ENCODE measurements around the gene TRIM14. TPM values are rescaled to one million over a fixed set of nuclear protein-coding genes. Genes with fewer than 3 reads are reported as not detected.

TRIM14 gene, protein sequence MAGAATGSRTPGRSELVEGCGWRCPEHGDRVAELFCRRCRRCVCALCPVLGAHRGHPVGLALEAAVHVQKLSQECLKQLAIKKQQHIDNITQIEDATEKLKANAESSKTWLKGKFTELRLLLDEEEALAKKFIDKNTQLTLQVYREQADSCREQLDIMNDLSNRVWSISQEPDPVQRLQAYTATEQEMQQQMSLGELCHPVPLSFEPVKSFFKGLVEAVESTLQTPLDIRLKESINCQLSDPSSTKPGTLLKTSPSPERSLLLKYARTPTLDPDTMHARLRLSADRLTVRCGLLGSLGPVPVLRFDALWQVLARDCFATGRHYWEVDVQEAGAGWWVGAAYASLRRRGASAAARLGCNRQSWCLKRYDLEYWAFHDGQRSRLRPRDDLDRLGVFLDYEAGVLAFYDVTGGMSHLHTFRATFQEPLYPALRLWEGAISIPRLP
- 6.0 and 8.6 TPM in 2 replicates for total RNA-seq (2014; rRNA removed)
- polyA plus RNA-seq (2012) = 6.1 TPM

DNA sequence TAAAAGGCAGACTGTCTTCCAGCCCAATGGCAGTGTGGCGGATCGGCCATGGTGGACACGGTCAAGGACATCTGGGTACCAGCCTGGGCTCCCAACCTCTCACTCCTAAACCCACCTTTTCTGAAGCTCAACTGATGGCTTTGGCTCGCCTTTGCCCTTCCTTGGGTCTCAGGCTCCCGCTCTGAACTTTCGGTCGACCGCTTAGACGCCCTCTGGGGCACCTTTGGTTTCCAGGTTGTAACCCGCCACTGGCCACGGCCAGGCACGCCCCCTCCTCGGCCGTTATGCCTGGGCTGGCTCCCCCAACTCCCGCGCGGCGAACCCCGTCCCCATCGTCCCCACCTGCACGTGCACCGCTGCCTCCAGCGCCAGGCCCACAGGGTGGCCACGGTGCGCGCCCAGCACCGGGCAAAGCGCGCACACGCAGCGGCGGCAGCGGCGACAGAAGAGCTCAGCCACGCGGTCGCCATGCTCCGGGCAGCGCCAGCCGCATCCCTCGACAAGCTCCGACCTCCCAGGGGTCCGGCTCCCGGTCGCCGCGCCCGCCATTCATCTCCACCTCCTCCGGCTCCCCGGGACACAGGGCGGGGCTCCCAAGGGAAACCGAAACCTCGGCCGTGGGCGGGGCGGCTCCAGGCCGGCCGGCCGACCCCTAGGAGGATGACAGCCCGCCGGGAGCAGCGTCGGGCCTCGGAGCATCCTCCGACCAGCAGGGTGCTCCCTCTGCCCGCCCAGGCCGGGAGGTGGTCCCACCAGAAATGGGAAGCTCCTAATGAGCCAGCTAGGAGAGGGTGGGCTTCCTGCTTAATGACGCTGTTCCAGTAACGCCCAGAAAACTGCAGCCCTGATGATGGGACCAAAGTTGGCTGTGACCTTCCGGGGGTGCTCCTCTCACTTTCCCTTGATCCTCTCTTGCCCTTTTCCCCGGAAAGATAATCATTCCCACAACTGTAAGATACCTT lies at the start of gene TRIM14:
TSS of gene TRIM14 (minus strand) at position 583 of the 962 bp plus-strand sequence. CDS start at position 549, 34 bp downstream.
- DNase-seq (ENCODE audit: low read depth) = peak; percentile 56

DNA sequence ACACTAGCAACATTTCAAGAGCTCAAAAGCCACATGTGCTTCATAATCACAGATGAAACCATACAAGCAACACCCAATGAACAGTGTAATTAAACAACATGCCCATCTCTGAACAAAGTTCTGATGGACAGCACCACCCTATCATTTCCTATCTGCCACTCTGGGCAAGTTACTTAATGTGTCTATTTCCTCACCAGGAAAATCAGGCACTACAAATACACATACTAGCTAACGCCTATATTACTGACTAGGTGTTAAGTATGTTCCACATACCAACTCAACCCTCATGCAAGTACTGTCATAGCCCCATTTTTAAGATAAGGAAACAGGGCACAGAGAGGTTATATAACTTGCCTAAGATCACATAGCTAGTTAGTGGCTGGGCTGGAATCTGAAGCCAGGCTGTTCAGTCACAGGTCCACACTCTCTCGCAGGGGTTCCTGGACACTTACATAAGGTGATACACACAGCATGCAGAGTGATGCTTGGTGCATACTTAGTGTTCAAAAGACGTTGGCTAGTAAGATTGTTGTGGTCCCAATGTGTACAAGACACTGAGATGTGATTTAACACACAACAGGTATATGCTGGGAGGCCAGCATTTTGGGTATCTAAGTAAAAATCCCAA lies 49.2 kb upstream of the TRIM14 start:
- no peak for DNase-seq (ENCODE audit: low read depth)

DNA sequence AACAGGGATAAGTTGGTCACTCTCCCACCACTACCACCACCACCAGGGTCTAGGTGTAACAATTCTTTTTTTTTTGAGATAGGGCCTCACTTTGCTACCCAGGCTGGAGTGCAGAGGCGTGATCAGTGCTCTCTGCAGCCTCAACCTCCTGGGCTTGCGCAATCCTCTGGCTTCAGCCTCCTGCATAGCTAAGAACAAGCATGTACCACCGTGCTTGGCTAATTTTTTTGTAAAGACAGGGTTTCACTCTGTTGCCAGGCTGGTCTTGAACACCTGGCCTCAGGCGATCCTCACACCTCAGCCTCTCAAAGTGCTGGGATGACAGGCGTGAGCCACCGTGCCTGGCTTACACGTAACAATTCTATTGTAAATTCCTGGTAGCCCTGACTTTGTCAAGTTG lies 45.9 kb upstream of the TRIM14 start:
- no peak for DNase-seq (ENCODE audit: low read depth)

DNA sequence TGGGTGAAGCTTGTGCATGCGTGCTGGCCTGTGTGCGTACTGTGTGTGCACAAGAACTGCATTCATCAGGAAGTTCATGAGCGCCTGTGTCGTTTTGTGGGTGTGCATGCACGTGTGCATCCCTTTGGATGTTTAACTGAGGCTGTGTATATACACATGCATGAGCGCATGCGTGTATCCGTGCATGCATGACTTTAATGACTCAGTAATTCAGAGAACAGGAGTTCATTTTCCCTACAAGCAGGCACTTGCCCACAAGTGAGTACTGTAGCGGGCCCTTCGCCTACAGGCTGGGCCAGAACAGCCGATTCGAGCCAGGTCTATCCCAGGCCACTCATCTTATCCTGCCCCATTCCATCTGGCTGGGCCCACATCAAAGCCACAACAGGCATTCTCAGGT lies 43.6 kb upstream of the TRIM14 start:
- no peak for DNase-seq (ENCODE audit: low read depth)

DNA sequence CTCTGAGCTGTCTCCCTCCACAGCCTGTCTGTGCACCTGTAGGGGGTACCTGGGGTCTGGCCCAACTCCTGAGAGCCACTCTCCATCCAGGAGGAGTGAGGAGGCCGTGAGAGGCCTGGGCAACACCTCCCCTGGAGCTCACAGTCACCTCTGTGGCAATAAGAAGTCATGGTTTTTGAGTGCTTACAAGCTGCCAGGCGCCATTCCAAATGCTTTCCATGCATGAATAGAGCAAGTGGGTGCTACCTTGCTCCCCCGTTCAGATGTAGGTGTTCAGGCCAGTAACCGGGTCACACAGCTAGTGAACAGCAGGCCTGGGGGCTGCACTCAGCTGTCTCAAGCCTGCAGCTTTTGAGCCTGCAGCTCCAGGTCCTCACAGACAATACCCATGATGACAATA lies 42.8 kb upstream of the TRIM14 start:
- no peak for DNase-seq (ENCODE audit: low read depth)

DNA sequence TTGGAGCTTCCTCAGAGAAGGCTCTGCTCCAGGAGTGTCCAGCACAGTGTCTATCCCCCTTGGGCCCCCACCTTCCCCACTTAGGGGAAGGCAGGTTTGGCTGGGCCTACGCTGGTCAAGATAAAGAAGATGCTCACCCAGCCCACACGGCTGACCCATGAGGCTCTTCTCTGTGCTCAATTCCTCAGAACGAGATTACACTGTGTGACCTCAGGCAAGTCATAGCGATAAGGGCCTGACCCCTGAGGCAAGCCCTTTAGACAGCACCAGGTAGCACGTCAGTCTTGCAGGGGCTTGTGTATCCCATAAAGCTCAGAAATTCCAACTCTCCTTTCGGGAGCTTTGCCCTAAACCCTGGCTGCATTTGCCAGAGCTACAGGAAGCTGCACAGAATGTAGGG lies 40.8 kb upstream of the TRIM14 start:
- DNase-seq (ENCODE audit: low read depth) = no peak

GRCh38 chr9:98159301-98159700 lies 40.3 kb upstream of the TRIM14 start:
- no peak for DNase-seq (ENCODE audit: low read depth)

DNA sequence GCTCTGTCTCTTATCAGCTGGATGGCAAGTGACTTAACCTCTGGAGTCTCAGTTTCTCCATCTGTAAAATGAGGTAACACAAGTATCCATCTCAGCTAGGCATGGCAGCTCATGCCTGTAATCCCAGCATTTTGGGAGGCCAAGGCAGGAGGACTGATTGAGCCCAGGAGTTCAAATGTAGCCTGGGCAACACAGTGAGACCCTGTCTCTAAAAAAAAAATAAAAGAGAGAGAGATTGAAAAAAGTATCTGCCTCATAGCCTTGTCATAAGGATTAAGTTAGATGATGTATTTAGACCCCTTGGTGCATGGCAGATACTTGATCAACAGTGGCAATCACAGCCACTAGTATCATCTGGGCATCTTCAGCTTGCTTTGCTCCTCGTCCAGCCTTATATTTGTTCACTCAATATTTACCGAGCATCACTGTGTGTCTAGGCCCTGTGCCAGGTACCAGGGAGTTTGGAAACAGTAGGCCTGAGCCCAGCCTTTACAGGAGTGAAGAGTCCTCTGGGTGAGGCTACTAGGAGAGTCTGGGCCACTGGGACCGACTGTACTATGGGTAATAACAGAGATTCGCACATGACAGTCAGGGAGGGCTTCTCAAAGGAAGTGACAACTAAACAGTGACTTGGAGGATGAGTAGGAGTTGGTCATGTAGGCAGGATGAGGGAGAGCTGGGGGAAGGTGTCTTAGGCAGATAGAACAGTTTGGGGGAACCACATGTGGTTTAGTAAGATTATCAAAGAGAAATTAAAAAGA lies 39.2 kb upstream of the TRIM14 start:
- DNase-seq (ENCODE audit: low read depth) = no peak

DNA sequence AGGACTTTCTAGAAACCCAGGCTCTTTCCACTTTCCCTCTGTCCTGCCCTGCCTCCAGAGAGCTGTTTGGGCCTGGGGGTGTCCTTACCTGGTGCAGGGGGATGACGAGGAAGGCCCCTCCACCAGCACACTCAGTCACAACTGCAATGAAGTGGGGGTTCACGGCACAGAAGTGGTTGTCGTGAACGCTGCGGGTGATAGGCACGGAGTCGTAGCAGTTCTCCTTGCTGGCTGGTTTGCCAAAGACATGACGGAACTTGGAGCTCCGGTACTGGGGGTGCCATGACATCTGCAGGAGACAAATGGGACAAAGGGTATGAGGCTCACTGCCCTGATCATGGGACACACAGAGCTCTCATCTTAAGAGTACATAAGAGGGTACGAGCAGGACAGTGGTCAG lies 38.4 kb upstream of the TRIM14 start:
- DNase-seq (ENCODE audit: low read depth) = no peak

DNA sequence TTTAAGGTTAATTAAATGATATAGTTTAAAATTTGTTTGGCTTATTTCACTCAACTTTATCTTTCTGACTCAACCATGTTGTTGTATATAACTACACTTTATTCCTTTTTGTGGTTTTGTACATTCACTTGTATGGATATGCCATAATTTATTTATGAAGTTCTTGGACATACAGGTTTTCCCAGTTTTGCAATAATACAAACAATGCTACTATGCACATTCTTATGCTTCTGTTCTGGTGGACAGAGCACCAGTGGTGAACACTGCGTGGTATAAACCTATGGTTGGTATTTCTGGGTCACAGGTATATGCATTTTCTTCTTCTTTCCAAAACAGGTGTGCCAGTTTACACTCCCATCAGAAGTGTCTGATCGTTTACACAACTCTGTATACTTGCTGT lies 35.7 kb upstream of the TRIM14 start:
- DNase-seq (ENCODE audit: low read depth) = no peak

DNA sequence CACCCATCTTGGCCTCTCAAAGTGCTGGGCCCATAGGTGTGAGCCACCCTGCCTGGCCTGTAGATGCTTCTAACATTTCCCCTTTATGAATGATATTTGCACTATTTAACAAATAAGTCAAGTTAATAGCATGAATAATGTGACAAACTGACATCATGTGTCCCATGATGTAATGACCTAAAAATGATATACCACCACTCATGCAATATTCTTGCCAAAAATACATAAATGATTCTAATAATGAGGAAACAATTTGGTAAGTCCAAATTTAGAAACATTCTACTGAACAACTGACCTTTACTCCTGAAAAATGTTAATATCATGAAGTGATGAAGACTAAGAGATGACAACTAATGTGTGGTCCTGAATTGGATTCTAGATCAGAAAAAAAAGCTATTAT lies 33.5 kb upstream of the TRIM14 start:
- no peak for DNase-seq (ENCODE audit: low read depth)

GRCh38 chr9:98150721-98151120 lies 31.7 kb upstream of the TRIM14 start:
- DNase-seq (ENCODE audit: low read depth) = no peak

DNA sequence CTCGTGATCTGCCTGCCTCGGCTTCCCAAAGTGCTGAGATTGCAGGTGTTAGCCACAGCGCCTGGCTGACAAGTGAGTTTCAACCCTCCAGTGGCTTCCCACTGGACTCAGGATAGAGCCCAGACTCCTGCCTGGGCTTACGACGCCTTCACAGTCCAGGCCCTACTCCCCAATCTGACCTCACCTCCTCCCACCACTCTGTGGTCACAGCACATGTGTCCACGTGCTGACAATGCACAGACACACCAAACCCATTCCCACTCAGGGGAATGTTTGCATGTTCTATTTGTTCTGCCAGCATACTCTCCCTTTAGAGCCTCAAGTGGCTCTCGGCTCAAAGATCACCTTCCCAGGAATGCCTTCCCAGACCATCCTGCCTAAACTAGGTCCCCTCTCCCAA lies 31.1 kb upstream of the TRIM14 start:
- no peak for DNase-seq (ENCODE audit: low read depth)

DNA sequence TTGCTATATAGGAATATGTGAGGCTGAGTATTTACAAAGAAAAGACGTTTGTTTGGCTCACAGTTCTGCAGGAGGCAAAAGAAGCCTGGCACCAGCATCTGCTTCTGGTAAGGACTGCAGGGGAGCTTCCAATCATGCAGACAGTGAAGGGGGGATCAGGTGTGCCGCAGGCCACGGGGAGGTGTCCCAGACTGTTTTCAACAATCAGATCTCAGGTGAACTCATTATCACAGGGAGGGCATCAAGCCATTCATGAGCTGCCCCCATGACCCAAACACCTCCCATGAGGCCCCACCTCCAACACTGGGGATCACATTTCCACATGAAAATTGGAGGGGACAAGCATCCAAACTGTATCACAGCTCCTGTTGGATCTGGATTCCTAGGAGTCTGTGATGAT lies 30.4 kb upstream of the TRIM14 start:
- DNase-seq (ENCODE audit: low read depth) = no peak

- no peak for DNase-seq (ENCODE audit: low read depth)
Observed at GRCh38 chr9:98148486-98148885, 29.5 kb upstream of the TRIM14 start.

DNA sequence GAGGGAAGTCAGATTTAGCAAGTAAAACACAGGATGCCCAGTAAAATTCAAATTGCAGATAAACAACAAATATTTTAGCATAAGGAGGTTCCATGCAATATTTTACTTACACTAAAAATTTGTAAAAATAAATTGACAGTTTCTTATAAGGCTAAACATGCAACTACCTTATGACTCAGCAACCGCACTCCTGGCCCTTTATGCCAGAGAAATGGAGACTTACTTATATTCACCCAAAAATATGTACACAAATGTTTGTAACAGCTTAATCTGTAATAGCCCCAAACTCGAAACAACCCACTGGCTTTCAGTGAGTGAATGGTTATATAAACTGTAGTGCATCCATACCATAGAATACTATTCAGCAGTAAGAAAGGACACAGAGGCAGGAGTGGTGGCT lies 28.6 kb upstream of the TRIM14 start:
- DNase-seq (ENCODE audit: low read depth) = no peak

DNA sequence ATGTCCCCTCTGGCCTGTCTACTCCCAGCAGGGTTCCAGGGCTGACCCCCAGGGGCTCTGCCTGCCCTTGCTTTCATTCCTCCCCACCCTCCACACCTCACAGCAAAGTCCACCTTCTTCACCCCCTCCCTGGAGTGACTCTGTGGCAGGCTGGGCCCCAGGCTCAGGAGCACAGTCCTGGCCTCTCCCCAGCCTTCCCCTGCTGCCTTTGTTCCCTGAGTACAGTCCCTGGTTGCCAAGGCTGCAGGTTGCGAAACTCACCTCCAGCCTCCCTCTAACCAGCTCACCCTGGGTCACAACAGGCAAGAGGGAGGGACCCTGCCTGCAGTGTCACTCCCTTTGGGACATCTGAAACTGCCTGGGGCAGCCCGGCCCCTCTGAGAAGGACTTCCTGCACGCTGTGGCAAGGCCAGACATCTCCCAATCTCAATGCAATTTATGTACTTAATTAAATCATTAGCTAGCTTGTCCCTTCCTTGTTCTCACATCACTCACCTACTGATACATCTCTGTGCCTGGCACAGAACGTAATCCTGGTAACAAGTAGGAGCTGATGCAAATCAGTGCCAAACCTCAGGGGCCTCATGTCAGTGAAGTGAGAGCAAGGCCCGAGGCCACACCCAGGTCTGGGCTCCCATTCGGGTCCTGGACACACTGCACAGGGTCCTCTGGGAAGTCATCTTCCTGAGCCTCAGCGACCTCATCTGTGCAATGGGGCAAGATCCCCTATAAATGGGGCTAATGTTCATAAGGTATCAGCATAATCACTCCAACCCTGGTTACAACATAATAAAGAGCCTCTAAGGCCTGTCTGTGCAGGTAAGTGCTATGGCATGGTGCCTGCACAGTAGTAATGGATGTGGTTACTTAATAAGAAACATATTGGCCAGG lies 27.3 kb upstream of the TRIM14 start:
- peak; percentile 11 for DNase-seq (ENCODE audit: low read depth)

- DNase-seq (ENCODE audit: low read depth) = no peak
Observed at GRCh38 chr9:98144631-98145030, 25.6 kb upstream of the TRIM14 start.

DNA sequence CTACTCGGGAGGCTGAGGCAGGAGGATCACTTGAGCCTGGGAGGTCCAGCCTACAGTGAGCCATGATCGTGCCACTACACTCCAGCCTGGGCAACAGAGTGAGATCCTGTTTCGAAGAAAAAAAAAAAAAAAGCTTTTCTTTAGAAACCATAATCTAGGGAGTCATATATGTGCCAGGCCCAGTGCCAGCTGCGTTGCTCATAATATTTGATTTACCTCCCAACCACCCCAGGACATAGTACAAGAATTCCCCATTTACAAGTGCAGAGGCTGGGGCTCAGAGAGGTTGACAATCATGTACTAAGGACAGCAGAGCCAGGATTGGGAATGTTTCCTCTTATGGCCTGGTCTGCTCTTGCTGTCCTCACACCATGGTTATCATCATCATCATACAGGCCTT lies 25.1 kb upstream of the TRIM14 start:
- DNase-seq (ENCODE audit: low read depth) = no peak

DNA sequence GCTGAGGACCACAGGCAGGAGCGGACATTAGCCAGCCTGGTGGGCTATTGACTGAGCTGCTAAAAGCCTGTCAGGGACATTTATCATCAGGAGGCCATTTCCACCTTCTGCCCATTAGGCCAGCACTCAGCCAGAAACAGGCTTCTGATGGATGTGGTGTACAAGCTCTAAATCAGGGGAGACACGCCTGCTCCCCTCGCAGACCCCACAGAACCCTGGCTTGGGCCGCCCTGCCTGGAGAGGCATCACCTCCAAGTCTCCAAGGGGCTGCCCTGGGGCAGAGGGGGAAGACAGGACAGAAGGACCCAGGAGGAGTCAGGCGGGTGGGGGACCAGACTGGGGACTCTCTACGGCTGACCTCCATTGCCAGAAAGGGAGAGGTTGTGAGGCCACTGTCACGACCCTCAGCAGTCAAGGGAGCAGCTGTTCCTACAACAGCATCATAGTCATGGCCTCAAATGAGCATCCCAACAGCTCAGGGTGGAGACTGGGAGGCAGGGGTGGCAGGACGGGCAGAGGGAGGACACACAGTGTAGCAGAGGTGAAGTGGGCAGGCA lies 24.0 kb upstream of the TRIM14 start:
- DNase-seq (ENCODE audit: low read depth) = no peak
